ENCODE data around the gene PFKL. TPM values are rescaled to one million over a fixed set of nuclear protein-coding genes. Genes with fewer than 3 reads are reported as not detected.

Gene PFKL
- total RNA-seq, 1 donor from 2014 or later, result 66.6 TPM

DNA sequence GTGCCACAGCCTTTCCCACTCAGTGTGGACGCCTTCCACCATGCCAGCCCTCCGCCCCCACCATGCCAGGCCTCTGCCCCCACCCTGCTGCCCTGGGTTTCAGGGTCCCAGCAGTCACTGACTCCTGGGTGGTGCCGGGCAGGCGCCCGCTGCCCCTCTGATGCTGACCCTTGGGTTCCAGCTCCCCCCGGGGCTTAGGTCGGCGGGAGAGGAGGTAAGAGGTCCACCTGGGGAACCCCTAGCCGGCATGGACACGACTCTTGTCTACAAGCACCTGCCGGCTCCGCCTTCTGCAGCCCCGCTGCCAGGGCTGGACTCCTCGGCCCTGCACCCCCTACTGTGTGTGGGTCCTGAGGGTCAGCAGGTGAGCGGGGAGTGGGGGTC, 7.0 kb upstream of the PFKL start:
- TF ChIP-seq, protein P1, sequence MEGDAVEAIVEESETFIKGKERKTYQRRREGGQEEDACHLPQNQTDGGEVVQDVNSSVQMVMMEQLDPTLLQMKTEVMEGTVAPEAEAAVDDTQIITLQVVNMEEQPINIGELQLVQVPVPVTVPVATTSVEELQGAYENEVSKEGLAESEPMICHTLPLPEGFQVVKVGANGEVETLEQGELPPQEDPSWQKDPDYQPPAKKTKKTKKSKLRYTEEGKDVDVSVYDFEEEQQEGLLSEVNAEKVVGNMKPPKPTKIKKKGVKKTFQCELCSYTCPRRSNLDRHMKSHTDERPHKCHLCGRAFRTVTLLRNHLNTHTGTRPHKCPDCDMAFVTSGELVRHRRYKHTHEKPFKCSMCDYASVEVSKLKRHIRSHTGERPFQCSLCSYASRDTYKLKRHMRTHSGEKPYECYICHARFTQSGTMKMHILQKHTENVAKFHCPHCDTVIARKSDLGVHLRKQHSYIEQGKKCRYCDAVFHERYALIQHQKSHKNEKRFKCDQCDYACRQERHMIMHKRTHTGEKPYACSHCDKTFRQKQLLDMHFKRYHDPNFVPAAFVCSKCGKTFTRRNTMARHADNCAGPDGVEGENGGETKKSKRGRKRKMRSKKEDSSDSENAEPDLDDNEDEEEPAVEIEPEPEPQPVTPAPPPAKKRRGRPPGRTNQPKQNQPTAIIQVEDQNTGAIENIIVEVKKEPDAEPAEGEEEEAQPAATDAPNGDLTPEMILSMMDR (IDR thresholded peaks at IDR 0.05; ENCODE audit: unreplicated experiment), result no peak
- no peaks in the 10 kb centered on the region for H3K4me1 Mint-ChIP-seq (ENCODE audit: unreplicated experiment)
- no peak overlapping the region for H3K27ac Mint-ChIP-seq (ENCODE audit: unreplicated experiment)
- no peak overlapping the region for H3K4me3 Mint-ChIP-seq (ENCODE audit: unreplicated experiment)
- H3K36me3 Mint-ChIP-seq (ENCODE audit: low read depth, unreplicated experiment), result no peaks in the 10 kb centered on the region
- no peaks in the 10 kb centered on the region for H3K9me3 Mint-ChIP-seq (ENCODE audit: unreplicated experiment)
- H3K27me3 Mint-ChIP-seq (ENCODE audit: unreplicated experiment), result no peaks in the 10 kb centered on the region
- DNase-seq (ENCODE audit: low spot score), result no peak

DNA sequence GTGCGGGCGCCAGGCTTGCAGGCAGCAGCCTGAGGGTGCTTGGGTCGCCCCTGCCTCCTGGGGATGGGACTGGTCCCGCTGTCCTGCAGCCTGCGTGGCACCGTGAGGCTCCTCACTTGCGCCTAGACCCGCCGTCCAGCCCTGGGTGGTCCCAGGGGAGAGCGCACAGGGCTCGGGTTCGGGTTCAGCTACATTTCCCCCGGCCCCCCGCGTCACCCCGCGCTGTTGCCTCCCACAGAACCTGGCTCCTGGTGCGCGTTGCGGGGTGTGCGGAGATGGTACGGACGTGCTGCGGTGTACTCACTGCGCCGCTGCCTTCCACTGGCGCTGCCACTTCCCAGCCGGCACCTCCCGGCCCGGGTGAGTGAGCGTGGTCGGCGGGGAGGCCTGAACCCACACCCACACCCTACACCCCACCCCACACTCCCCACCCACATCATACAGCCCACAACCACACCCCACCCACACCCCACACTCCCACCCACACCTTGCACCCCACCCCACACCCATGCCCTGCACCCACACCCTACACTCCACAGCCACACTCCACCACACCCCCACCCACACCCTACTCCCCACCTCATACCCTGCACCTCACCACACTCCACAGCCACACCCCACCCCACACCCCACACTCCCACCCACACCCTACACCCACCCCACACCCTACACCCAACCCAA, 6.2 kb upstream of the PFKL start:
- Mint-ChIP-seq H3K4me3 (ENCODE audit: unreplicated experiment) (no peak overlapping the region), H3K9me3 (ENCODE audit: unreplicated experiment) (no peaks in the 10 kb centered on the region), H3K4me1 (ENCODE audit: unreplicated experiment) (no peaks in the 10 kb centered on the region), H3K27ac (ENCODE audit: unreplicated experiment) (no peak overlapping the region), H3K36me3 (ENCODE audit: low read depth, unreplicated experiment) (no peaks in the 10 kb centered on the region), H3K27me3 (ENCODE audit: unreplicated experiment) (no peaks in the 10 kb centered on the region)
- DNase-seq (ENCODE audit: low spot score), result no peak
- TF ChIP-seq, protein P1 (IDR thresholded peaks at IDR 0.05; ENCODE audit: unreplicated experiment), result no peak

DNA sequence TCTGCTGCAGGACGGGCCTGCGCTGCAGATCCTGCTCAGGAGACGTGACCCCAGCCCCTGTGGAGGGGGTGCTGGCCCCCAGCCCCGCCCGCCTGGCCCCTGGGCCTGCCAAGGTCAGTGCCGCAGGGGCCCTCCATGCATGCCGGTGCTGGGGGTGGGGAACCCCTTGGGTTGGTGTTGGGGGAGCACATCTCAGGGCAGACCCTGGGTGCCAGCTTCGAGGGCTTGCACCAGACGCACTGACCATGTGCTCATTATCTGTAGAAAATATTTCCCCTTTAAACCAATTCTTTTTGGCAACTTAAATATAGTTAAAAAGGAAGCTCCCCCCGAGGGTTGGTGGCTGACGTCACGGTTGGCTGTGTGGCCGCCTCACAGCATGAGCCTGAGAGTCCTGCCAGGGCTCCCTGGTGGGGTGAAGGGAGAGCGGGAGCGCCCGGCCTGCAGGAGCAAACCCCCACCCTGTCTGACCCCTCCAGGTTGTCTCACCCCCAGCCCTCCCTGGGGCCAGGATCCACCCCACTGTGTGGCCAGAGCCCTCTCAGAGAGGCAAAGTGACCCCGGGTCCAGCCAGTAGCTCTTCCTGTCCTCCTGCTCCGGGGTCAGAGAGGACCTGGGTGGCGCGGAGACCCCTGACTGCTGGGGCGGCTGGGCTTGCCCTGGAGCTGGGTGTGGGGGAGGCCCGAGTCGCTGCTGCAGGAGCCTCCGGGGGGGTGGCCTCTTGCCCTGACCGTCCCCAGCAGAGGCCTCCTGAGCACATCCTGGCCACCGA, 5.3 kb upstream of the PFKL start:
- Mint-ChIP-seq H3K27me3 (ENCODE audit: unreplicated experiment) (no peaks in the 10 kb centered on the region), H3K9me3 (ENCODE audit: unreplicated experiment) (no peaks in the 10 kb centered on the region), H3K27ac (ENCODE audit: unreplicated experiment) (no peak overlapping the region), H3K4me3 (ENCODE audit: unreplicated experiment) (no peak overlapping the region), H3K36me3 (ENCODE audit: low read depth, unreplicated experiment) (no peaks in the 10 kb centered on the region), H3K4me1 (ENCODE audit: unreplicated experiment) (no peaks in the 10 kb centered on the region)
- TF ChIP-seq, protein P1 (IDR thresholded peaks at IDR 0.05; ENCODE audit: unreplicated experiment), result no peak
- no peak for DNase-seq (ENCODE audit: low spot score)

DNA sequence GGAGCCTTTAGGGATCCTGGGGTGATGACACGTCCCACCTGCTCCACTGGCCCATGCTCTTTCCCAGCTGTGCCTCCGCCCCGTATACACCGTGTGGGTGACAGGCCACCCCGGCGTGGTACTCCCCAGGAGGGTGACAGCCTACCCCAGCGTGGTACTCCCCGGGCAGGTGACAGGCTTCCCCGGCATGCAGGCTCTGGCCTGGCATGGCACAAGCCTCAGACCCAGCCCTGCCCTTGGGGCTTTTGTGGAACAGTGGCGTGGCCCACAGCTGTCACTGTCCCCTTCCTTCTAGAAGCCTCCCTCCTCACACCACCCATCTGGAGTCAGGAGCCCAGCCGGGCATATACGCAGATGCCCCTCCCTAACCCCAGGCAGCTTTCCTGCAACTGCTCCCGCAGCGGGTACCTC, 4.7 kb upstream of the PFKL start:
- no peak for DNase-seq (ENCODE audit: low spot score)
- Mint-ChIP-seq H3K4me1 (ENCODE audit: unreplicated experiment) (no peaks in the 10 kb centered on the region), H3K4me3 (ENCODE audit: unreplicated experiment) (no peak overlapping the region), H3K9me3 (ENCODE audit: unreplicated experiment) (no peaks in the 10 kb centered on the region), H3K36me3 (ENCODE audit: low read depth, unreplicated experiment) (no peaks in the 10 kb centered on the region), H3K27ac (ENCODE audit: unreplicated experiment) (no peak overlapping the region), H3K27me3 (ENCODE audit: unreplicated experiment) (no peaks in the 10 kb centered on the region)
- TF ChIP-seq, protein P1 (IDR thresholded peaks at IDR 0.05; ENCODE audit: unreplicated experiment), result no peak

DNA sequence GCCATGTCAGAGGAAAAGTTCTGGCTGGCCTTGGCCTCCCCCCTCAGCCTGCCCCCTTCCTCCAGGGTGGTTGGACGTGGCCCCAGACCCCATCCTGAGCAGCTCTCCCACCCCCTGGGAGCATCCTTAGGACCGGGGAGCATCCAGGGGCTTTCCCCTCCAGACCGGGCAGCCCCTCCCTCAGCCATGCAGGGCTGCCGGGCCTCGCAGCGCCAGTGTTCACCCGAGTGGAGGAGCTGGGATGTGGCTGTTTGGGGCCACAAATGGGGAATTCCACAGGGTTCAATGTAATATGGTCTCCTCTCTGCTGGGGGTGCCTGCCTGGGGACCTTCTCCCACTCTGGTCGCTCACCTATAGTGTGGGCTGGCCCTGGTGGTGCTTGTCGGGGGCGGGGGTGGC, 4.2 kb upstream of the PFKL start:
- Mint-ChIP-seq H3K36me3 (ENCODE audit: low read depth, unreplicated experiment) (no peaks in the 10 kb centered on the region), H3K9me3 (ENCODE audit: unreplicated experiment) (no peaks in the 10 kb centered on the region), H3K4me1 (ENCODE audit: unreplicated experiment) (no peaks in the 10 kb centered on the region), H3K27ac (ENCODE audit: unreplicated experiment) (no peak overlapping the region), H3K4me3 (ENCODE audit: unreplicated experiment) (no peak overlapping the region), H3K27me3 (ENCODE audit: unreplicated experiment) (no peaks in the 10 kb centered on the region)
- TF ChIP-seq, protein P1 (IDR thresholded peaks at IDR 0.05; ENCODE audit: unreplicated experiment), result no peak
- no peak for DNase-seq (ENCODE audit: low spot score)
